H1 (cell line): ENCODE results near the gene DYSF. TPM values are rescaled to one million over a fixed set of nuclear protein-coding genes. Genes with fewer than 3 reads are reported as not detected.

Experiments used
- ASH2L ChIP-seq: fragments of 200-600, 300-600 bp; sonication (generic); IDR thresholded peaks from one replicate; pipeline ENCODE4 v1.7.1; 2017; ENCODE audit warnings: low read length
- CREB1 ChIP-seq: IDR thresholded peaks from 2 replicates; pipeline ENCODE4 v1.6.1; 2012; ENCODE audit warnings: inconsistent platforms
- FOSL1 ChIP-seq: IDR thresholded peaks from 2 replicates; pipeline ENCODE4 v1.6.1; 2011; ENCODE audit warnings: mild to moderate bottlenecking, low read depth, low read length, moderate library complexity; ENCODE audit not compliant: insufficient read depth
- GTF2F1 ChIP-seq: IDR thresholded peaks from 2 replicates; pipeline ENCODE4 v1.6.1; 2012; ENCODE audit warnings: low read depth, low read length, improper control_type of control experiment, borderline replicate concordance
- HDAC6 ChIP-seq: IDR thresholded peaks from one replicate; pipeline ENCODE4 v1.7.1; 2012; ENCODE audit warnings: low read depth, mild to moderate bottlenecking, inconsistent platforms, low read length, moderate library complexity
- KDM1A ChIP-seq: fragments of 200-600, 300-600 bp; sonication (generic); IDR thresholded peaks from 2 replicates; pipeline ENCODE4 v1.7.1; 2016; ENCODE audit warnings: mild to moderate bottlenecking, low read length, borderline replicate concordance
- RFX5 ChIP-seq: IDR thresholded peaks from 2 replicates; pipeline ENCODE4 v1.6.1; 2011; ENCODE audit warnings: low read depth, low read length, improper control_type of control experiment, borderline replicate concordance
- SIN3A ChIP-seq, 2 experiments: IDR thresholded peaks in 1 of 2; conservative IDR thresholded peaks in 1 of 2; 2 replicates each; pipeline ENCODE4 v1.6.1; 2011 to 2012; ENCODE audit warnings: low read length in 2 of 2, improper control_type of control experiment in 1 of 2, low read depth in 1 of 2, mild to moderate bottlenecking in 1 of 2
- TCF12 ChIP-seq: IDR thresholded peaks from 2 replicates; pipeline ENCODE4 v1.6.1; 2011; ENCODE audit warnings: low read depth, mild to moderate bottlenecking, low read length
- TEAD4 ChIP-seq: IDR thresholded peaks from 2 replicates; pipeline ENCODE4 v1.6.1; 2012; ENCODE audit warnings: low read depth, low read length, inconsistent platforms, mixed read lengths
- polyA plus RNA-seq, 7 experiments: library from polyadenylated mRNA; depleted of rRNA in 3 of 7; stranded (reverse) in 5 of 7; unstranded in 2 of 7; fragments of >200 nt in 5 of 7; fragments of 200-250 nt in 2 of 7; gene quantifications; 1 replicate in 5 of 7; 2 replicates in 1 of 7; 4 replicates in 1 of 7; pipeline versions ENCODE4 v1.2.1 to v1.2.3, GENCODE V29; 2011 to 2013; ENCODE audit warnings: missing spikeins in 2 of 7, mixed read lengths in 2 of 7
- total RNA-seq: library from RNA; stranded (reverse); fragmentation: NEBNext Ultra II Directional; extraction: Animal tissue kit (Norgen Biotek cat#: 25700); gene quantifications from 2 replicates; pipeline ENCODE4 v1.2.1, GENCODE V29; 2021
- TF ChIP-seq, protein P1 (sequence below): fragments of 300-600 bp; sonication (generic); IDR thresholded peaks from 2 replicates; pipeline ENCODE4 v1.7.1; 2012; ENCODE audit warnings: low read length, moderate library complexity, mild to moderate bottlenecking, inconsistent platforms; ENCODE audit not compliant: insufficient replicate concordance

Gene DYSF
- total and polyA plus RNA-seq, 2 of the 8 experiments (the other 6 are each of a cell fraction or from before 2014, with no cell fraction given): 5.8 to 7.1 TPM

DNA sequence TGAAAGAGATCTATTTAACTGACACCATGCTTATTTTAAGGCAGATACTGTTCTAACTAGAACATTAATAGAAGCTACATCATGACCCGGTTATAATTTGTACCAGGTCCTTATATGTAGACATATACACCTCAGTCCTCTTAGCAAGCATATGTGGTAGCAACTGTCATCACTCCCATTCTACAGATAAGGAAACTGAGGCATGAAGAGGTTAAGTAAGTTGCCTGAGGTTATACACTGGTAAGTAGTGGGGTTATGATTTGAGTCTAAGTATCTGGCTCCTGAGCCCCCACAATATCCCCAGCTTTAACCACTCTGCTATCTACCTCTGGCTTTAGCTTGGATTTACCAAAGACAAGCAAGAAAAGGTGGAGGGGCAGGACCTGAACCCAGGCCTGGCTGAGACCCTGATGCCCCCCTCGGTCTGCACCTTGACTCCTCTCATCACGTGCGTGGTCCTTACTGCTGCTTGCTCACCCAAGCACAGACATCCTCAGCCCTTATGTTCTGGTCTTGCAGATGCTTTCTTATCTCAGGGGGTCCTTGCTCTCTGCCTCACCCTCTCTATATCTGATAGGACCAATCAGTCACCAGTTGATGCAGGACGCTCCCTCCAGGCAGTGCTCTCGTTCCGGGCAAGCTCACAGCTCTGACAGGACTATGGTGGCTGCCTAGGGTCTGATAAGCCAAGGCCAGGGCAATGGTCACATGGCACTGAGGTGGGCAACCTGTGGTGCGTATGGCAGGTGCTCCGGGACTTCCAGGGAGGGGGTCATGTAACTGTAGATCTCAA is 4.0 kb downstream of the DYSF start (continued):
- TF ChIP-seq, protein P1, sequence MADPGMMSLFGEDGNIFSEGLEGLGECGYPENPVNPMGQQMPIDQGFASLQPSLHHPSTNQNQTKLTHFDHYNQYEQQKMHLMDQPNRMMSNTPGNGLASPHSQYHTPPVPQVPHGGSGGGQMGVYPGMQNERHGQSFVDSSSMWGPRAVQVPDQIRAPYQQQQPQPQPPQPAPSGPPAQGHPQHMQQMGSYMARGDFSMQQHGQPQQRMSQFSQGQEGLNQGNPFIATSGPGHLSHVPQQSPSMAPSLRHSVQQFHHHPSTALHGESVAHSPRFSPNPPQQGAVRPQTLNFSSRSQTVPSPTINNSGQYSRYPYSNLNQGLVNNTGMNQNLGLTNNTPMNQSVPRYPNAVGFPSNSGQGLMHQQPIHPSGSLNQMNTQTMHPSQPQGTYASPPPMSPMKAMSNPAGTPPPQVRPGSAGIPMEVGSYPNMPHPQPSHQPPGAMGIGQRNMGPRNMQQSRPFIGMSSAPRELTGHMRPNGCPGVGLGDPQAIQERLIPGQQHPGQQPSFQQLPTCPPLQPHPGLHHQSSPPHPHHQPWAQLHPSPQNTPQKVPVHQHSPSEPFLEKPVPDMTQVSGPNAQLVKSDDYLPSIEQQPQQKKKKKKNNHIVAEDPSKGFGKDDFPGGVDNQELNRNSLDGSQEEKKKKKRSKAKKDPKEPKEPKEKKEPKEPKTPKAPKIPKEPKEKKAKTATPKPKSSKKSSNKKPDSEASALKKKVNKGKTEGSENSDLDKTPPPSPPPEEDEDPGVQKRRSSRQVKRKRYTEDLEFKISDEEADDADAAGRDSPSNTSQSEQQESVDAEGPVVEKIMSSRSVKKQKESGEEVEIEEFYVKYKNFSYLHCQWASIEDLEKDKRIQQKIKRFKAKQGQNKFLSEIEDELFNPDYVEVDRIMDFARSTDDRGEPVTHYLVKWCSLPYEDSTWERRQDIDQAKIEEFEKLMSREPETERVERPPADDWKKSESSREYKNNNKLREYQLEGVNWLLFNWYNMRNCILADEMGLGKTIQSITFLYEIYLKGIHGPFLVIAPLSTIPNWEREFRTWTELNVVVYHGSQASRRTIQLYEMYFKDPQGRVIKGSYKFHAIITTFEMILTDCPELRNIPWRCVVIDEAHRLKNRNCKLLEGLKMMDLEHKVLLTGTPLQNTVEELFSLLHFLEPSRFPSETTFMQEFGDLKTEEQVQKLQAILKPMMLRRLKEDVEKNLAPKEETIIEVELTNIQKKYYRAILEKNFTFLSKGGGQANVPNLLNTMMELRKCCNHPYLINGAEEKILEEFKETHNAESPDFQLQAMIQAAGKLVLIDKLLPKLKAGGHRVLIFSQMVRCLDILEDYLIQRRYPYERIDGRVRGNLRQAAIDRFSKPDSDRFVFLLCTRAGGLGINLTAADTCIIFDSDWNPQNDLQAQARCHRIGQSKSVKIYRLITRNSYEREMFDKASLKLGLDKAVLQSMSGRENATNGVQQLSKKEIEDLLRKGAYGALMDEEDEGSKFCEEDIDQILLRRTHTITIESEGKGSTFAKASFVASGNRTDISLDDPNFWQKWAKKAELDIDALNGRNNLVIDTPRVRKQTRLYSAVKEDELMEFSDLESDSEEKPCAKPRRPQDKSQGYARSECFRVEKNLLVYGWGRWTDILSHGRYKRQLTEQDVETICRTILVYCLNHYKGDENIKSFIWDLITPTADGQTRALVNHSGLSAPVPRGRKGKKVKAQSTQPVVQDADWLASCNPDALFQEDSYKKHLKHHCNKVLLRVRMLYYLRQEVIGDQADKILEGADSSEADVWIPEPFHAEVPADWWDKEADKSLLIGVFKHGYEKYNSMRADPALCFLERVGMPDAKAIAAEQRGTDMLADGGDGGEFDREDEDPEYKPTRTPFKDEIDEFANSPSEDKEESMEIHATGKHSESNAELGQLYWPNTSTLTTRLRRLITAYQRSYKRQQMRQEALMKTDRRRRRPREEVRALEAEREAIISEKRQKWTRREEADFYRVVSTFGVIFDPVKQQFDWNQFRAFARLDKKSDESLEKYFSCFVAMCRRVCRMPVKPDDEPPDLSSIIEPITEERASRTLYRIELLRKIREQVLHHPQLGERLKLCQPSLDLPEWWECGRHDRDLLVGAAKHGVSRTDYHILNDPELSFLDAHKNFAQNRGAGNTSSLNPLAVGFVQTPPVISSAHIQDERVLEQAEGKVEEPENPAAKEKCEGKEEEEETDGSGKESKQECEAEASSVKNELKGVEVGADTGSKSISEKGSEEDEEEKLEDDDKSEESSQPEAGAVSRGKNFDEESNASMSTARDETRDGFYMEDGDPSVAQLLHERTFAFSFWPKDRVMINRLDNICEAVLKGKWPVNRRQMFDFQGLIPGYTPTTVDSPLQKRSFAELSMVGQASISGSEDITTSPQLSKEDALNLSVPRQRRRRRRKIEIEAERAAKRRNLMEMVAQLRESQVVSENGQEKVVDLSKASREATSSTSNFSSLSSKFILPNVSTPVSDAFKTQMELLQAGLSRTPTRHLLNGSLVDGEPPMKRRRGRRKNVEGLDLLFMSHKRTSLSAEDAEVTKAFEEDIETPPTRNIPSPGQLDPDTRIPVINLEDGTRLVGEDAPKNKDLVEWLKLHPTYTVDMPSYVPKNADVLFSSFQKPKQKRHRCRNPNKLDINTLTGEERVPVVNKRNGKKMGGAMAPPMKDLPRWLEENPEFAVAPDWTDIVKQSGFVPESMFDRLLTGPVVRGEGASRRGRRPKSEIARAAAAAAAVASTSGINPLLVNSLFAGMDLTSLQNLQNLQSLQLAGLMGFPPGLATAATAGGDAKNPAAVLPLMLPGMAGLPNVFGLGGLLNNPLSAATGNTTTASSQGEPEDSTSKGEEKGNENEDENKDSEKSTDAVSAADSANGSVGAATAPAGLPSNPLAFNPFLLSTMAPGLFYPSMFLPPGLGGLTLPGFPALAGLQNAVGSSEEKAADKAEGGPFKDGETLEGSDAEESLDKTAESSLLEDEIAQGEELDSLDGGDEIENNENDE: no peak
- TF ChIP-seq CREB1 (no peak), SIN3A (conservative IDR thresholded peaks at IDR 0.05 in 1 of 2, IDR thresholded peaks at IDR 0.05 in 1 of 2; ENCODE audit: low read depth in 1 of 2, low read length in 2 of 2) (no peak), ASH2L (no peak), FOSL1 (no peak), TCF12 (no peak), KDM1A (no peak), RFX5 (no peak), HDAC6 (no peak), GTF2F1 (no peak), TEAD4 (no peak)
